IMR-90 (cell line): ENCODE results near the gene GDNF. TPM values are rescaled to one million over a fixed set of nuclear protein-coding genes. Genes with fewer than 3 reads are reported as not detected.

Experiments used
- ATAC-seq: fragments of 200-7000 bp; cut with Tn5 transposase; 2 replicates; pipeline ENCODE4 v1.9.1; 2020; ENCODE audit warnings: low read depth, mild to moderate bottlenecking, moderate library complexity
- BruUV-seq: library from RNA; stranded (reverse); fragments of 400-500 nt; replicated peaks from 2 replicates; lab custom pipeline; 2021; lab: Mats Ljungman, UMichigan
- CTCF ChIA-PET: fragments of 300-600 bp; formaldehyde crosslinking; extraction: SDS; loops from one replicate; lab custom pipeline; 2021; ENCODE audit warnings: antibody characterized with exemption; lab: Yijun Ruan, JAX
- POLR2A ChIA-PET: fragments of 300-600 bp; sonication (Branson Sonifier 250); formaldehyde crosslinking; loops from one replicate; lab custom pipeline; 2022; ENCODE audit warnings: antibody characterized with exemption; ENCODE audit not compliant: unreplicated experiment; lab: Charles Lee
- DNase-seq: peaks from one replicate; pipeline ENCODE4 v3.0.0; 2013
- H2AFZ ChIP-seq: replicated peaks from 2 replicates; pipeline ENCODE3; 2013; ENCODE audit warnings: low read length, mild to moderate bottlenecking; ENCODE audit not compliant: poor library complexity
- H2AK5ac ChIP-seq: 2 replicates; pipeline ENCODE4 v1.6.1; 2013; ENCODE audit warnings: low read depth, low read length, inconsistent platforms
- H2AK9ac ChIP-seq: replicated peaks from 2 replicates; pipeline ENCODE3; 2013; ENCODE audit warnings: mild to moderate bottlenecking, low read depth, low read length, moderate library complexity; ENCODE audit not compliant: poor library complexity
- H2BK120ac ChIP-seq: 2 replicates; pipeline ENCODE4 v1.6.1; 2013; ENCODE audit warnings: low read depth, low read length, inconsistent platforms
- H2BK15ac ChIP-seq: 3 replicates; pipeline ENCODE4 v1.6.1; 2013; ENCODE audit warnings: low read depth, low read length, inconsistent platforms
- H2BK20ac ChIP-seq: 2 replicates; pipeline ENCODE4 v1.6.1; 2013; ENCODE audit warnings: low read depth, mild to moderate bottlenecking, inconsistent platforms, low read length, moderate library complexity
- H2BK5ac ChIP-seq: 2 replicates; pipeline ENCODE4 v1.6.1; 2013; ENCODE audit warnings: mild to moderate bottlenecking, low read depth, low read length, inconsistent platforms; ENCODE audit not compliant: poor library complexity, severe bottlenecking
- H3K14ac ChIP-seq: replicated peaks from 2 replicates; pipeline ENCODE4 v1.6.1; 2013; ENCODE audit warnings: low read depth, low read length, inconsistent platforms
- H3K18ac ChIP-seq: 2 replicates; pipeline ENCODE4 v1.6.1; 2013; ENCODE audit warnings: low read depth, low read length, control low read depth
- H3K23ac ChIP-seq: 2 replicates; pipeline ENCODE4 v1.6.1; 2013; ENCODE audit warnings: low read depth, low read length, inconsistent platforms
- H3K27ac ChIP-seq: 2 replicates; pipeline ENCODE4 v1.5.1; 2013; ENCODE audit warnings: mild to moderate bottlenecking, control low read depth, low read length; ENCODE audit not compliant: insufficient read depth
- H3K27me3 ChIP-seq: 2 replicates; pipeline ENCODE4 v1.6.1; 2013; ENCODE audit warnings: low read length; ENCODE audit not compliant: control insufficient read depth, insufficient read depth
- H3K36me3 ChIP-seq: 2 replicates; pipeline ENCODE4 v1.6.1; 2013; ENCODE audit warnings: low read length, mixed read lengths; ENCODE audit not compliant: control insufficient read depth, insufficient read depth
- H3K4ac ChIP-seq: 2 replicates; pipeline ENCODE4 v1.6.1; 2013; ENCODE audit warnings: low read depth, low read length, inconsistent platforms
- H3K4me1 ChIP-seq: 2 replicates; pipeline ENCODE4 v1.6.1; 2013; ENCODE audit warnings: low read length, mixed read lengths; ENCODE audit not compliant: control insufficient read depth, insufficient read depth
- H3K4me2 ChIP-seq: 2 replicates; pipeline ENCODE4 v1.6.1; 2013; ENCODE audit warnings: low read depth, mild to moderate bottlenecking, control low read depth, low read length, moderate library complexity
- H3K4me3 ChIP-seq: 2 replicates; pipeline ENCODE4 v1.5.1; 2013; ENCODE audit warnings: low read depth, mild to moderate bottlenecking, control low read depth, low read length, moderate library complexity; ENCODE audit not compliant: insufficient read depth
- H3K56ac ChIP-seq: 2 replicates; pipeline ENCODE4 v1.6.1; 2013; ENCODE audit warnings: low read length, inconsistent platforms; ENCODE audit not compliant: insufficient read depth; ENCODE audit errors: extremely low read depth
- H3K79me1 ChIP-seq, 2 experiments: 2 replicates each; pipeline ENCODE4 v1.6.1; 2013; ENCODE audit warnings: low read length in 2 of 2, inconsistent platforms in 1 of 2, low read depth in 1 of 2
- H3K9ac ChIP-seq: 2 replicates; pipeline ENCODE4 v1.6.1; 2013; ENCODE audit warnings: low read depth, low read length, control low read depth
- H3K9me1 ChIP-seq: 2 replicates; pipeline ENCODE4 v1.6.1; 2013; ENCODE audit warnings: low read length, inconsistent platforms; ENCODE audit not compliant: insufficient read depth
- H3K9me3 ChIP-seq: 2 replicates; pipeline ENCODE4 v1.6.1; 2013; ENCODE audit warnings: low read length; ENCODE audit not compliant: control insufficient read depth, insufficient read depth
- H4K20me1 ChIP-seq: 2 replicates; pipeline ENCODE4 v1.6.1; 2013; ENCODE audit warnings: low read length, inconsistent platforms; ENCODE audit not compliant: insufficient read depth
- H4K5ac ChIP-seq: 2 replicates; pipeline ENCODE4 v1.6.1; 2013; ENCODE audit warnings: mild to moderate bottlenecking, low read depth, low read length, control low read depth
- H4K8ac ChIP-seq, 2 experiments: 2 replicates each; pipeline ENCODE4 v1.6.1; 2013; ENCODE audit warnings: low read depth in 2 of 2, low read length in 2 of 2, control low read depth in 1 of 2, inconsistent platforms in 1 of 2
- H4K91ac ChIP-seq: 2 replicates; pipeline ENCODE4 v1.6.1; 2013; ENCODE audit warnings: low read depth, low read length, inconsistent platforms; ENCODE audit not compliant: insufficient read depth
- BHLHE40 ChIP-seq: fragments of 150-350 bp; IDR thresholded peaks from 2 replicates; pipeline ENCODE4 v1.6.1; 2016; ENCODE audit warnings: mild to moderate bottlenecking, low read depth, low read length
- CEBPB ChIP-seq: IDR thresholded peaks from 2 replicates; pipeline ENCODE4 v1.6.1; 2012; ENCODE audit warnings: low read depth, low read length, improper control_type of control experiment
- CHD1 ChIP-seq: IDR thresholded peaks from 2 replicates; pipeline ENCODE4 v1.6.1; 2012; ENCODE audit warnings: low read depth, low read length, improper control_type of control experiment
- FOS ChIP-seq: fragments of 150-350 bp; IDR thresholded peaks from 2 replicates; pipeline ENCODE4 v1.6.1; 2016; ENCODE audit warnings: low read depth, low read length
- MAFK ChIP-seq: IDR thresholded peaks from 2 replicates; pipeline ENCODE4 v1.6.1; 2012; ENCODE audit warnings: low read depth, low read length, improper control_type of control experiment
- NFE2L2 ChIP-seq: fragments of 150-350 bp; IDR thresholded peaks from 2 replicates; pipeline ENCODE4 v1.6.1; 2016; ENCODE audit warnings: low read depth, mild to moderate bottlenecking, low read length
- RAD21 ChIP-seq: IDR thresholded peaks from 2 replicates; pipeline ENCODE4 v1.6.1; 2012; ENCODE audit warnings: low read length, improper control_type of control experiment
- RCOR1 ChIP-seq: IDR thresholded peaks from 2 replicates; pipeline ENCODE4 v1.6.1; 2012; ENCODE audit warnings: mild to moderate bottlenecking, low read length, improper control_type of control experiment; ENCODE audit not compliant: insufficient replicate concordance
- SMC3 ChIP-seq: fragments of 150-350 bp; IDR thresholded peaks from 2 replicates; pipeline ENCODE4 v1.6.1; 2016; ENCODE audit warnings: low read depth, mild to moderate bottlenecking, antibody characterized with exemption, low read length, moderate library complexity
- WGBS, 2 experiments: methylation state at CpG; one replicate each; pipeline versions ENCODE4 v1.1.5 to v1.1.7; 2013; ENCODE audit warnings: missing lambda C conversion rate in 2 of 2; ENCODE audit not compliant: insufficient read length in 1 of 2; ENCODE audit errors: extremely low coverage in 2 of 2; 5-methylcytosine and 5-hydroxymethylcytosine counted together
- dilution Hi-C: fragments of 300-500 bp; cut with HindIII; formaldehyde crosslinking; loops from one replicate; pipeline ENCODE4 v1.14.3; 2018; ENCODE audit warnings: low sequenced_read_pairs; ENCODE audit not compliant: unreplicated experiment
- in situ Hi-C: fragments of 300-500 bp; cut with MboI; formaldehyde crosslinking; loops from 3 replicates; pipeline ENCODE4 v1.14.3; 2019; ENCODE audit warnings: low sequenced_read_pairs, inconsistent platforms, mixed read lengths
- intact Hi-C: fragments of 100-400 bp; cut with micrococcal nuclease; formaldehyde crosslinking; loops from 2 replicates; pipeline ENCODE4 v1.10.0; 2022
- polyA plus RNA-seq, 3 experiments: library from polyadenylated mRNA; depleted of rRNA; stranded (reverse); fragments of >200 nt; gene quantifications; 2 replicates each; pipeline ENCODE4 v1.2.3, GENCODE V29; 2012; ENCODE audit warnings: low replicate concordance in 1 of 3
- total RNA-seq: library from RNA; depleted of rRNA; stranded (reverse); fragments of >200 nt; gene quantifications from 2 replicates; pipeline ENCODE4 v1.2.3, GENCODE V29; 2012
- TF ChIP-seq, protein P1 (sequence below): conservative IDR thresholded peaks from 2 replicates; pipeline ENCODE4 v1.5.1; 2012; ENCODE audit warnings: mild to moderate bottlenecking, low read depth, low read length, improper control_type of control experiment
- TF ChIP-seq, protein P2 (sequence below): fragments of 150-350 bp; IDR thresholded peaks from 2 replicates; pipeline ENCODE4 v1.6.1; 2016; ENCODE audit warnings: low read depth, mild to moderate bottlenecking, low read length, moderate library complexity, borderline replicate concordance

GDNF gene
- total and polyA plus RNA-seq, 2 of the 4 experiments (the other 2 are of a cell fraction), result 0.18 to 0.82 TPM

DNA sequence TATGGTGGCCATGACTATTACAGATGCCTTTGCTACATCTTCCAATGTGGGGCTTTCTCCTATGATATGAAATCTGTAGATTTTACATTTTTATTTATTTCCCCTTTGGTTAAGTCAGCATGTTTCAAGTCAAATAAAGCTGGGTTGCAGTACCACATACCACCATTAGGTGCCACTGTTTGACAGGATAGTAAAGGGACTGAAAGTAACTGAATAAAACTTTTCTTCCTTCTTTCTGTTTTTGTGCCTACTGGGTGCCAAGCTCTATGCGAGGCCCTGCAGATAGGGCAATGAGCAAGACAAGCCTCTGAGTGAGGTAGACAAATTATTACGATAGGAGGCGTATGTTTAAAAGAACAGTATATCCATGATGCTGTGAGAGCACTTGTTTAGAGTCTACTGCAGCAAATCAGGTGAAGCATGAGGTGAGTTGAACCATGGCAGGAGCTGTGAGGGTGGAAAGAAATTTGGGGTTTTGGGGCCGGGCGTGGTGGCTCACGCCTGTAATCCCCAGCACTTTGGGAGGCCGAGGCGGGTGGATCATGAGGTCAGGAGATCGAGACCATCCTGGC, 64.8 kb downstream of the GDNF start:
- TF ChIP-seq NFE2L2 (no peak), FOS (no peak), MAFK (peak; percentile 10; the same call in 1 of the 2 replicates), RAD21 (peak; percentile 59), RCOR1 (no peak), SMC3 (peak; percentile 40), BHLHE40 (no peak), CHD1 (no peak), CEBPB (no peak)
- TF ChIP-seq, protein P1, sequence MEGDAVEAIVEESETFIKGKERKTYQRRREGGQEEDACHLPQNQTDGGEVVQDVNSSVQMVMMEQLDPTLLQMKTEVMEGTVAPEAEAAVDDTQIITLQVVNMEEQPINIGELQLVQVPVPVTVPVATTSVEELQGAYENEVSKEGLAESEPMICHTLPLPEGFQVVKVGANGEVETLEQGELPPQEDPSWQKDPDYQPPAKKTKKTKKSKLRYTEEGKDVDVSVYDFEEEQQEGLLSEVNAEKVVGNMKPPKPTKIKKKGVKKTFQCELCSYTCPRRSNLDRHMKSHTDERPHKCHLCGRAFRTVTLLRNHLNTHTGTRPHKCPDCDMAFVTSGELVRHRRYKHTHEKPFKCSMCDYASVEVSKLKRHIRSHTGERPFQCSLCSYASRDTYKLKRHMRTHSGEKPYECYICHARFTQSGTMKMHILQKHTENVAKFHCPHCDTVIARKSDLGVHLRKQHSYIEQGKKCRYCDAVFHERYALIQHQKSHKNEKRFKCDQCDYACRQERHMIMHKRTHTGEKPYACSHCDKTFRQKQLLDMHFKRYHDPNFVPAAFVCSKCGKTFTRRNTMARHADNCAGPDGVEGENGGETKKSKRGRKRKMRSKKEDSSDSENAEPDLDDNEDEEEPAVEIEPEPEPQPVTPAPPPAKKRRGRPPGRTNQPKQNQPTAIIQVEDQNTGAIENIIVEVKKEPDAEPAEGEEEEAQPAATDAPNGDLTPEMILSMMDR, result peak; percentile 54
- TF ChIP-seq, protein P2, sequence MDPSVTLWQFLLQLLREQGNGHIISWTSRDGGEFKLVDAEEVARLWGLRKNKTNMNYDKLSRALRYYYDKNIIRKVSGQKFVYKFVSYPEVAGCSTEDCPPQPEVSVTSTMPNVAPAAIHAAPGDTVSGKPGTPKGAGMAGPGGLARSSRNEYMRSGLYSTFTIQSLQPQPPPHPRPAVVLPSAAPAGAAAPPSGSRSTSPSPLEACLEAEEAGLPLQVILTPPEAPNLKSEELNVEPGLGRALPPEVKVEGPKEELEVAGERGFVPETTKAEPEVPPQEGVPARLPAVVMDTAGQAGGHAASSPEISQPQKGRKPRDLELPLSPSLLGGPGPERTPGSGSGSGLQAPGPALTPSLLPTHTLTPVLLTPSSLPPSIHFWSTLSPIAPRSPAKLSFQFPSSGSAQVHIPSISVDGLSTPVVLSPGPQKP, result no peak
- BruUV-seq, result no TSS peak
- Histone ChIP-seq H3K27ac (no peak overlapping the region), H3K56ac (no peak overlapping the region), H3K4ac (no peak overlapping the region), H2BK15ac (0 out of 3 replicates have a peak overlapping the region, but pooled peaks have one; percentile 25), H2AFZ (no peak overlapping the region), H2AK9ac (no peak overlapping the region), H3K27me3 (no peaks in the 10 kb centered on the region), H3K4me3 (no peak overlapping the region), H4K20me1 (peaks cover 6% of the 10 kb centered on the region), H2BK120ac (no peak overlapping the region), H3K9ac (no peak overlapping the region), H3K4me2 (no peak overlapping the region), H4K8ac (no peak overlapping the region), H2AK5ac (peak overlapping the region; percentile 8; the same call in 1 of the 2 replicates), H2BK5ac (no peak overlapping the region), H3K36me3 (no peaks in the 10 kb centered on the region), H3K9me1 (peaks cover 7% of the 10 kb centered on the region), H3K23ac (no peak overlapping the region), H3K18ac (no peak overlapping the region), H3K79me1 (no peaks in the 10 kb centered on the region), H3K4me1 (peaks cover 18% of the 10 kb centered on the region), H2BK20ac (no peak overlapping the region), H3K14ac (no peak overlapping the region), H4K91ac (no peak overlapping the region), H3K9me3 (no peaks in the 10 kb centered on the region), H4K5ac (no peak overlapping the region)
- dilution Hi-C loops, result no loop called here
- DNase-seq, result peak; percentile 31
- ATAC-seq, result no peak
- intact Hi-C loops, result loop anchor here (5.0 kb wide), 2 partner anchors 62 to 417 kb away; no protein-coding TSS in a partner anchor
- 100% methylated on average over 3 of the region's 9 CpGs; no CpG with 5 or more reads in 1 of the 2 experiments for WGBS, 2 experiments
- ChIA-PET POLR2A (no interaction called here), CTCF (interaction anchor here (0.6 to 1.0 kb wide), 3 partner anchors 14 to 141 kb away, joined by 3 to 4 read pairs (median 3); no protein-coding TSS in a partner anchor)
- in situ Hi-C loops, result no loop called here
